HG03432 (cell line): ENCODE data around the gene HEATR1.

Experiments
- ATAC-seq: cut with Tn5 transposase; IDR thresholded peaks from one replicate; pipeline ENCODE4 v1.9.1; 2021; ENCODE audit warnings: mild to moderate bottlenecking, moderate library complexity; ENCODE audit not compliant: unreplicated experiment

Gene HEATR1

GRCh38 chr1:236545621-236546169, 58.6 kb downstream of the HEATR1 start:
- no peak for ATAC-seq

- no peak for ATAC-seq
Measured at GRCh38 chr1:236543065-236543669, 61.1 kb downstream of the HEATR1 start.

DNA sequence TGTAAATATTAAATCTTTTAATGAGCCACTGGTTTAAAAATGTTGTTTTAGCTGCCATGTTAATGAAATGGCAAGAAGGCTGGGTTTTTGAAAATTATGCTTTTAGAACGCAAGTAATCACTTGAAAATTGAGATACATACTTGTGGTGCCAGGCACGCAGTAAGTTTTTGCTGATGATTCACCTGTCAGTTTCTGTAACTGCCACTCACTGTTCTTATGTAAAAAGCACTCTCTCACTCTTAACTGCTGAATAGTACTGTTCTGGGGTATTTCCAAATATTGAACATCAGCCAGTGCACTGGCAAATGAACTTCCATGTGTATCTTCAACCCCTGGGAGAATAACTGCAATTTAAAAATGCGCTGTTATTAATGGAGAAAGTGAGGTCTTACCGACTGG, 62.6 kb downstream of the HEATR1 start:
- ATAC-seq: no peak

DNA sequence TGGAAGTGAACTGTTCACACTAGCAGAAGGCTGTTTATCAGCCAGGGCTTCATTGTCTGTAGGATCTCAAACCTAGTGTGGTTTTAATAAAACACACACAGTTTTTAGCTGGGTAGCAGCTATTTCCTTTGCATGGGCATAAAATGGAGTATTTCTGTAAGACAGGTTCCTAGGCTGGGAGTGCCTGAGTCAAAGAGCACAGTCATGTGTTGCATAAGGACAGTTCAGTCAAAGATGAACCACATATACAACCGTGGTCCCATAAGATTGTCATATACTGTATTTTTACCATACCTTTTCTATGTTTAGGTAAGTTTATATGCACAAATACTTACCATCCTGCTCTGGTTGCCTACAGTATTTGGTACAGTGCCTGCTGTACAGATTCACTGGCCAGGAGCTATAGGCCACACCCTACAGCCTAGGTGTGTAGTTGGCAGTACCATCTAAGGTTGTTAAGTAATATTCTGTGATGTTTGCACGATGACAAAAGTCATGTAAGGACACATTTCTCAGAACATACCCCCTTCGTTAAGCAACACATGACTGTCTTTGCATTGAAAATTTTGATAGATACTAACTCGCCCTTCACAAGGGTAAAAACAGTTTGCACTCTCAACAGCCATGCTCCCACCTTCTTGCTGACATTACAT, 63.4 kb downstream of the HEATR1 start:
- ATAC-seq: no peak

- ATAC-seq: no peak
Measured at GRCh38 chr1:236536540-236536939, 67.8 kb downstream of the HEATR1 start.

GRCh38 chr1:236535662-236536161, 68.6 kb downstream of the HEATR1 start:
- ATAC-seq: no peak

GRCh38 chr1:236535190-236535589, 69.1 kb downstream of the HEATR1 start:
- no peak for ATAC-seq

DNA sequence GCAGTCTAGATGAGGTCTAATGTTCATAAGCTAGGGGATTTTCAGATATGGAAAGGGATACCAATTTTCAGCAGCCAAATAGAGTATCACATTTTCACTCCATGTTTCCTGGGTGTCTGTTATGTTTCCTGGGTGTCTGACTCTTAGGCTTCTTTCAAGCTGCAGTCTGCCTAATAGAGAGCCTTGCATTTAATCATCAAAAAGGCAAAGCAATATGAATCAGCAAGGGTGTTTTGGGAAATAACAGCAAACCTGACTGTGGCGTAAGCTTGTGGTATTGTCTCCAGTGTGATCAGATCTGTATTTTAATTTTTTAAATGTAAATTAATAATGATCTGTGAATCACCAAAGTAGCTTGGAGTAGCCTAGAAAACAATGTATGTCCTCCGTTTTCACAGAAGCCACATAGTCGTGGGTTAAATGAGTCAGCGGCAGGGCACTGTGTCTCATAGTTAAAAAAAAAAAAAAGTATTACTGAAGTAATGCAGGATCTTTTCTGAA, 70.1 kb downstream of the HEATR1 start:
- ATAC-seq: no peak

DNA sequence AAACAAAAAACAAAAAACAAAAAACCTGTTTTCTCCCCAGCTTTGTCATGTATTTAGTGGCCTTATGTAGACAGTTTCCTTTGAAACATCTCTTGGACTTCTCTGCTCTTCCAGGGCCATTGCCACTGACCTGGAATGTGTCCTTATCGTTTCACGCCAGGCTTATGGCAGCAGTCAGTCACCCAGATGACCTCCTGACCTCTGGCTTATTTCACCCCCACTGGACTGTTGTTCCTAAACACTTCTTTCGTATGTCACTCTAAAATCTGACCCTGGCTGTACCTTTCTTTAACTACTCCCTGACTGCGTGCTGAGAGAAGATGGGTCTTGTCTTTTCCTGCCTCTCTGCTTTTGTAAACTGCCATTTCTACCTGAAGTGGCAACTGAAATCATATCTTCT, 71.5 kb downstream of the HEATR1 start:
- ATAC-seq: no peak

- ATAC-seq: no peak
Measured at GRCh38 chr1:236530959-236531358, 73.4 kb downstream of the HEATR1 start.

- no peak for ATAC-seq
Measured at GRCh38 chr1:236530286-236530685, 74.0 kb downstream of the HEATR1 start.

DNA sequence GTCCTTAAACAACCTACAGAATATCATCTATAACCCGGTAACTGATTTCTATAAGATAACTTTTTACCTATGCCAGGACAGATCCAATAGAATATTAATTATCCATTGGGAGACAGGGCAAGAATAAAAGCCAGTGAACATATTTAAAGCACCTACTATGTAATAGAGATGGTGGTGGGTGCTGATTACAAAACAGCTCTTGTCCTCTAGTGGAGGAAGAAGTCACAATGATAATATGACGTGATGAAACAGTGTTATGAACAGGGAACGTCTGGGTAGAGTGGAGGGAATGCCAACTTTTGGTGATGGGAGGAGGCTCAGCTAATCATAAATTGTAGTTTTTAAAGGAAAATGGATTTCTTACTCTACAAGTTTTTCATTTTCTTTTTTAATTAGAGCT, 78.2 kb downstream of the HEATR1 start:
- no peak for ATAC-seq

DNA sequence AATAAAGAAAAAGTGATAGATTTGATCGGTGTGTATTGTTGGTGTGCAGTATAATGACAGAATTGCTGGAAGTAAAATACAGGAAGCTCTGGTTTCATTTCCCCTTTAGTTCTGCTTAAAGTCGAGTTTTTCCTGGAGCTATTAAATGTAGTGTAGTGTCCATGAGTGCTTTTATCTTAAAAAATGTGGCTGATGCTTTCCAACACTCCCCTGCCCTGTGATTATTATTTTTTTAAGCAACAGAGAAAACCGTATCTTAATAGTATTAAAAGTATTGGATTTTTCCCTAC, 79.5 kb downstream of the HEATR1 start:
- no peak for ATAC-seq

- ATAC-seq: peak; percentile 91
Measured at GRCh38 chr1:236524142-236524894, 80.0 kb downstream of the HEATR1 start.

- ATAC-seq: peak; percentile 74
Measured at GRCh38 chr1:236523704-236524141, 80.6 kb downstream of the HEATR1 start, which contains the start of gene LGALS8. TSS of gene LGALS8 (plus strand) at chr1:236523982. CDS start at chr1:236526071, 2,089 bp downstream.

- peak; percentile 2 for ATAC-seq
Measured at GRCh38 chr1:236522937-236523703, 81.2 kb downstream of the HEATR1 start.

- ATAC-seq: no peak
Measured at GRCh38 chr1:236520445-236521005, 83.8 kb downstream of the HEATR1 start.

GRCh38 chr1:236518322-236518721, 86.0 kb downstream of the HEATR1 start:
- ATAC-seq: no peak

GRCh38 chr1:236516929-236517704, 87.2 kb downstream of the HEATR1 start:
- ATAC-seq: no peak
